Activated naive CD8-positive, alpha-beta T cell treated with anti-CD3 and anti-CD28 coated beads, Interleukin-2, amount 50 U/mL, for 16 hours (primary cell): ENCODE measurements around the gene DMRTC2.

ENCODE experiments used
- DNase-seq: peaks from one replicate; pipeline ENCODE4 v3.0.0-alpha.2; 2020; ENCODE audit warnings: low read depth, low spot score

DMRTC2 gene

DNA sequence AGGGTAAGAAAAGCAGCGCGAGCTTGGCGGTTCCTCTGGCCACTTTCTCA lies at the start of gene DMRTC2:
TSS of gene DMRTC2 (plus strand) at position 42 of the 50 bp plus-strand sequence. CDS start 2,387 bp downstream, outside the sequence.
- no peak for DNase-seq

DNA sequence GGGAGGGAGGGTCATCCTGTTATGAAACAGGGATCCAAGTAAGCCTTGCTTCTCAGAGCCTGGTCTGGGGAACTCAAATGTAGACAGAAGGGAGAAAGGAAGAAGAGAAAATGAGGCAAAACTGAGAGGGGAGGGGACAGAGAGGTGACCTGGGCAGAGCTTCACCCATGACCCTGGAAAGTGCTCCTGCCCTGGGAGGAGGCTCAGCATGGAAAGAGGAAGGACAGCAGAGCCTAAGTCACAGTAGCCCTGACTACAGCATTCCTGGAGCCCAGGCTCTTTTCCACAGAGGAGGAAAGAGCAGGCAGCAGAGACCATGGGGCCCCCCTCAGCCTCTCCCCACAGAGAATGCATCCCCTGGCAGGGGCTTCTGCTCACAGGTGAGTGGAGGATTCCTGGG lies 48.5 kb upstream of the DMRTC2 start, which contains the start of gene CEACAM3:
TSS of gene CEACAM3 (plus strand) at position 226 of the 400 bp plus-strand sequence. CDS start at position 317, 91 bp downstream.
- DNase-seq: no peak

DNA sequence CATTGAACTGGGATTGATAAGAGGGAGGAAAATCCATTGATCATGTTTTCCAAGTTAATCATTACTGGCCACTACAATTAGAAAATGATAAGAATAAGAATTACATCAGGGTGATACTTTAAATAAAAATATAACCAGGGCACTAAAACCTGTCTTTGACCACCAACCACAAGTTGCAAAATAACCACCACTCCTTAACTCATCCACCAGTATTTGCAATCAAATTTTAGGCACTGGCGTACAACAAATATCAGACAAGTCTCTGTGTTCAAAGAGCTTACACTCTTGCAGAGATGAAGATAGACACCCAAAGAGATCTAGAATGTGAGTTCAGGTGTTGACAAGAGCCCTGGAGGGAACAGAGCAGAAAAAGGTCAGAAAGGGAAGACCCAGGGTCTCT lies 47.9 kb upstream of the DMRTC2 start:
- DNase-seq: no peak

DNA sequence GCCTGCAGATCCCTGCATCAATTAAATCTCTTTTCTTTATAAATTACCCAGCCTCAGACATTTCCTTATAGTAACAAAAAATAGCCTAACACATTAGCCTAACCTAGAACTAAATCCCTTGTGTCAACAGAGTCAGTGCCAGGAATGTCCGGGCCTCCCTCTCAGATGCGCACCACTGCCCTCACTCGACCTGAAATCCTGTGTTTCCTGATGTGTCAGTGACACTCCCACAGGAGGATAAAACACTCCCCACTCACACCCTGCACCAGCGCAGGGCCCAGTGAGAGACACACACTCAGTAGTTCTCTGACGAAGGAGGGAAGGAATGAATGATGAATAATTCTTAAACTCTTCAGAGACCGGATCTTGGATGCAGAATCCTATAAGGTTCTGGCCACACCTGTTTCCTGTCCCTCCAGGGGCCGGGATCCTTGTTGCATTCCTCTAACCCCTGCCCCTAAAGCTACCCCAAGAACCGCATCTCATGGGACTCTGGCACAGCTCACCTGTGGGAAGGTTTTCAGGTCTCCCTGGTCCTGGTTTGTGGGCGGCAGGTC lies 45.3 kb upstream of the DMRTC2 start:
- DNase-seq: no peak

- DNase-seq: no peak
Measured at GRCh38 chr19:41801031-41801430, 43.8 kb upstream of the DMRTC2 start.

DNA sequence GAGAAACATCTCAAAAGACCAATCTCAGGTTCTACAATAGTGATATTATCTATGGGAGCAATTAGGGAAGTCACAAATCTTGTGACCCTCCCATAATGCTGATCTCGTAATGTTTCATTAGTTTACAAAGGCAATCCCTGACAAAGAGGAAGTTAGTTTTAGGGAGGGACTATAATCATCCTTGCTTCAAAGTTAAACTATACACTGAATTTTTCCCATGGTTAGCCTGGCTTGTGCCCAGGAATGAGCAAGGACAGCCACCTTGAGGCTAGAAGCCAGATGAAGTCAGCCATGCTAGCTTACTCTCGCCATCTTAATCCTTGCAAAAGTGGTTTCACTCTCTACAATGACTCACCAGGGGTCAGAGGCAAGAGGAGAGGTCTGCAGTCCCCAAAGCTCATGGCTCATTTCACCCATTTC lies 43.0 kb upstream of the DMRTC2 start:
- no peak for DNase-seq

DNA sequence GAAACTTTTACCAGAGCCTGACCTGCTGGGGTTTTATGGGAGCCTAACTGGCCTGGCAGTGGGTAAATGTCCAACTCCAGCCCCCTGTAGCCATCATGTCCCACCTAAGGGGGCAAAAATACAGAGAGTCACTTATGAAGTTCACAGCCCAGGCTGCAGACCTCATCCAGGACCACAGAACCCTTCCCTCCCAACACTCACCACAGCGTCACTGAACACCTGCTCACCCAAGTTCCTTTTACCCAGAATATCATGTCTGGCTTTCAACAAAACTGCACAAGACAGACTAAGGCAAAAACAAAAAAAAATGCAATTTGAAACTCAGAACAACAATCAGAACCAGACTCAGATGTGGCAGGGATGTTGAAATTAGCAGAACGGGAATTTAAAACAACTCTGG lies 42.1 kb upstream of the DMRTC2 start:
- no peak for DNase-seq

DNA sequence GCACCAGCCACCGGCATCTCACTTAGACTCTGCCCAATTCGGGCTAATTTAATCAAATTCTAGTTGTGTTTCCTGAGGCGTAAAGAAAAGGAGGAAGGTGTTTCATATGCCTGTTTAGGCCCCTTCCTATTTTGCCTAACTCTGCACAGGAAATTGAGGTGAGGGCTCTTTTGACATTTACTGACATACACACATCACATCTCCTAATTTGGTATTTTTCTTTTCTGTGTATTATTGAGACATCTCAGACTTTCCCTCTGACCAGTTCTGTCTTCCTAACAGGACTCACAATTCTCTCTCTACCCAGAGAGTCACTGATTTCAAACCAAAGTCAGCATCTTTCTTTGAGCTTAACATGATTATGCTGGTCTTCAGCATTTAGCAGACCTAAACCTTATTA lies 40.5 kb upstream of the DMRTC2 start:
- DNase-seq: no peak

GRCh38 chr19:41807176-41807575 lies 37.7 kb upstream of the DMRTC2 start:
- DNase-seq: no peak

GRCh38 chr19:41808663-41809566 lies 35.9 kb upstream of the DMRTC2 start:
- no peak for DNase-seq

GRCh38 chr19:41810301-41810700 lies 34.5 kb upstream of the DMRTC2 start:
- DNase-seq: no peak

DNA sequence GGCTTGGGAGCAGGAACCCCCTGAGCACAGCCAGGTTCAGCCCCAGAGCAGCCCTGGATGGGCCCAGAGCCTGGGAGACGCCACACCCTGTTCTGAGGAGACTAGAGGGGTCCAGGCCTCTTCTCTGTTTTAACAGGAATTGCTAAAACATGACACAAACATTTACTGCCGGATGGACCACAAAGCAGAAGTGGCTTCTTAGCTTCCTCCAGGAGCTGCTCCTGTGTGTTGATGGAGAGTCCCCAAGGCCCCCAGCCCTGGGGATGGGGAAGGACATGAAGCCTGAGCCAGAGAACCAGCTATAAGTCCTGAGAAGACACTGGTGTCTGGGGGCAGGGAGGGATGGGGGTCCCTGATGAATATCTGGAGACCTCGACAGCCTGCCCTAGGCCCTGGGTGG lies 33.8 kb upstream of the DMRTC2 start:
- no peak for DNase-seq

- no peak for DNase-seq
Measured at GRCh38 chr19:41811981-41812380, 32.9 kb upstream of the DMRTC2 start.

DNA sequence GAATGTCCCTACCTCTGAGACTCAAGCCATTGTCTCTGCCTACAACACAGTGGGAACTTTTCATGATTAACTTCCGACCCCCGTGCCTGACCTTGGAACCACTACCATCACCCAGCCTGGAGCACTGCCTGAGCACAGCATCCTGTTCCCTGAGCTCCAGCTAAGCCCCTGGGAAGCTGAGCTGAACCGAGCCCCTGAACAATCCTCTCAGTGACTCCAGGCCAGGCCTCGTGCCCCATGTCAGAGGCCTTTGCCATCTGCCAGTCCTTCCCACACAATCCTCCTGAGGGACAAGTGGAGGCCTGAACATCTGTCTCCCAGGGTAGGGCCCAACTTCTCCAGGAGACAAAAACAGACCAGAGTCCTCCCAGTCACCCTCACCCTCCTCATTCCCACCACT lies 30.9 kb upstream of the DMRTC2 start:
- DNase-seq: no peak

DNA sequence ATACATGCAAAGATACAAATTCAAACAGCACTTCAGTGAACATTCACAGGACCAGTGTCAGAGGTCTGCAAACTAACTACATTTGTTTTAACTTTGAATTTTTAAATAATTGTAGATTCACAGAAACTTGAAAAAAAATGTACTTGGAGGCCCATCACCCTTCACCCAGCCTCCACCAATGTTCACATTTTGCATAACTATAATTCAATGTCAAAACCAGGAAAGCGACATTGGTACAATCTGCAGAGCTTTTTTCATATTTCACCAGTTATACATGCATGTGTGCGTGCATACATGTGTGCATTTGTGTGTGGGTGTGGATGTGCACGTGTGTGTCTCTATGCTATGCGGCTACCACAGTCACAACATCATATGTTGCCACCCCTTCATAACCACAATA lies 29.5 kb upstream of the DMRTC2 start:
- DNase-seq: no peak

DNA sequence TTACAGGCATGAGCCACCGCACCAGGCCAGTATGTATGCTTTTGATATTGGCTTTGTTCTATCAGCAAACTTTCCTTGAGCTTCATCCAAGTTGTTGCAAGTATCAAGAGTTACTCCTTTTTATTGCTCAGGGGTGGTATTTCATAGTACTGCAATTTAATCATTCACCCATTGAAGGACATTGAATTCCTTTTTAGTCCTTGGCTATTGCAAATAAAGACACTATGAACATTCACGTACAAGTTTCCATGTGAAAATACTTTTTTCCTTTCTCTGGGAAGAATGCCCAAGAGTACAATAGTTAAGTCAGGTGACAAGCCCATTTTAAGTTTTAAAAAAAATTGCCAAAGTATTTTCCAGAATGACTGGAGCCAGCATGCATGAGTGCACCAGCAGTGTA lies 28.1 kb upstream of the DMRTC2 start:
- no peak for DNase-seq

- no peak for DNase-seq
Measured at GRCh38 chr19:41821003-41821735, 23.7 kb upstream of the DMRTC2 start.

GRCh38 chr19:41837981-41838708 lies 6.7 kb upstream of the DMRTC2 start:
- no peak for DNase-seq

DNA sequence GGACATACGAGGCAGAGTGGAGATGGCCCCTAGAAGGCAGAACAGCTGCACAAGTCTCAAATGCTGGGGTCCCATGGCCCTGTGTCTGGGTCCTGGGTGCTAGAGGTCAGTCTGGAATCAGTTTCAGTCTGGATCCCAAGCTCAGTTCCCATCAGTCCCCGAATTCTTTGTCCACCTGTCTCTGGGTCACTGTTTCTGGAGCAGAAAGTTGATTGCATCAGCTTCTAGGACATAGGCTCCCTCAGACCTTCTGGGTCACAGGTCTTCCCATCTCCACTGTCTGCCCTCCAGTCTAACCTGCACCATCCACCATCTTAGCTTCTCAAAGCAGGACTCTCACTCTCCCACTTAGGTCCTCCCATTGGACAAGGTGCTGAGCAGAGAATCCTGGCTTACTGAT lies 5.6 kb upstream of the DMRTC2 start:
- DNase-seq: no peak

GRCh38 chr19:41843371-41843770 lies 1.5 kb upstream of the DMRTC2 start:
- DNase-seq: no peak

DNA sequence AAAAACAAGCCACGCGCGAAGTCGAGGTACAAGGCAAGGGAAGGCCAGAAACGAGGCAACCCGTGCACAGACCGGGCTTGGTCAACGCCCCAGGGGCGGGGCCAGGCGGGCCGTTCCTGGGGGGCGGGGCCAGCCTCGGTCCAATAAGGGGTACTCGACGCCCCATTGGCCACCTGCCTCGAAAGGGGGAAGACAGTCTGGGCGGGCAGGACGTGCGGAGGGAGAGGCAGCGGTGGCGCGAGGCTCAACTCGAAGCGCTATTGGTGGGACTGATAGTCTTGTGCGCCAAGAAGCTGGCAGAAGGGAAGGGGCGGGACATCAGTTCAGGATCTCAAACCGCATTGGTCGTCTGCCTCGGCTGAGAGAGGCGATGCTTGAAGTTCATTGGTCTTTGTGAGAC lies 241 bp upstream of the DMRTC2 start, which contains the start of gene LYPD4:
TSS of gene LYPD4 (minus strand) at position 83 of the 400 bp plus-strand sequence. CDS start 5,398 bp downstream, outside the sequence.
- DNase-seq: no peak

DNA sequence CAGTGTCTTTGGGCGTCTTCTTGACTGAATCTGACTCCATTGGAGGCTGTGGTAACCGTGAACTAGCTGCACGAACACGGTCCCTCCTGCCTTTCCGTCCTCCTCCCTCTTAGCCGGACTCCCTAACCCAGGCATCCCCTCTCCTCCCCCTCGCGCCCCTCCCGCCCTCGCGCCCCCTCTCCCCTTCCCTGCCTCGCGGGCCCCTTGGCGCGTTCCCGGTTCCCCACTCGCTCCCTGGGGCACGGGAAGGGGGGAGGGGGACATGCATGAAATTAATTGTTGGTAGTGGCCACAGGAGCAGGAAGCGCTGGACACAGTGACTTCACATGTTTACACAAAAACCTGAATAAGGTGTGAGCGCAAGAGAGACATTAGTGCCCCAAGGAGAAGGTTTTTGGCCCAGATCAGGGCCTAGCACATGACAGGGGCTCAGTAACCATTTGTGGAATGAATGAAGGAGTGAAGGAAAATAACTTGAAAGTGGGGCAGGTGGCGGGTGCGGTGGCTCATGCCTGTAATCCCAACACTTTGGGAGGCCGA lies 279 bp downstream of the DMRTC2 start:
- no peak for DNase-seq
